Adrenal gland (tissue), 12 donors: ENCODE data around the gene RAD51C. TPM values are rescaled to one million over a fixed set of nuclear protein-coding genes. Genes with fewer than 3 reads are reported as not detected.
A peak's percentile ranks its signal among the peaks of the same experiment; 100 is the strongest.

Experiments used
- DNase-seq, 7 donors: peaks; one replicate each; pipeline ENCODE4 v3.0.0-alpha.2; 2019 to 2020
- H3K27ac ChIP-seq, 5 donors: fragments of 200-600 bp; sonication (generic) in 4 of 5; 1 replicate in 3 of 5; 2 replicates in 2 of 5; pipeline versions ENCODE4 v1.5.1 to v1.8.0; 2016 to 2020; ENCODE audit warnings: mild to moderate bottlenecking in 1 of 5
- H3K27me3 ChIP-seq: fragments of 200-600 bp; 2 replicates; pipeline ENCODE4 v1.8.0; 2021
- H3K36me3 ChIP-seq, 2 donors: fragments of 200-600 bp; replicated peaks in 1 of 2; 1 replicate in 1 of 2; 2 replicates in 1 of 2; pipeline versions ENCODE4 v1.5.1 to v1.8.0; 2018 to 2022
- H3K4me1 ChIP-seq, 2 donors: fragments of 200-600 bp; replicated peaks in 1 of 2; 1 replicate in 1 of 2; 2 replicates in 1 of 2; pipeline versions ENCODE4 v1.5.1 to v1.8.0; 2018 to 2021
- H3K4me3 ChIP-seq, 4 donors: fragments of 200-600 bp; sonication (generic) in 3 of 4; one replicate each; pipeline ENCODE4 v1.5.1; 2016 to 2018
- H3K9me3 ChIP-seq, 3 donors: fragments of 200-600 bp; sonication (generic) in 1 of 3; replicated peaks in 1 of 3; 1 replicate in 2 of 3; 2 replicates in 1 of 3; pipeline versions ENCODE4 v1.5.1 to v1.8.0; 2016 to 2021
- CTCF ChIP-seq, 6 experiments: fragments of 450-650 bp in 4 of 6; fragments of 200-600 bp in 2 of 6; sonication (generic) in 1 of 6; IDR thresholded peaks; 1 replicate in 5 of 6; 2 replicates in 1 of 6; pipeline versions ENCODE4 v1.5.1 to v1.8.0; 2016 to 2021; ENCODE audit warnings: antibody characterized with exemption in 6 of 6, mild to moderate bottlenecking in 2 of 6, moderate library complexity in 1 of 6
- POLR2A ChIP-seq, 2 donors: fragments of 450-650 bp; IDR thresholded peaks; one replicate each; pipeline ENCODE4 v1.6.1; 2017; ENCODE audit warnings: antibody characterized with exemption in 2 of 2, mild to moderate bottlenecking in 2 of 2, moderate library complexity in 1 of 2
- WGBS, 4 donors: extraction: QIAGEN DNeasy Blood & Tissue Kit in 2 of 4; methylation state at CpG; one replicate each; pipeline versions ENCODE4 v1.1.5 to v1.1.7; 2013 to 2017; 5-methylcytosine and 5-hydroxymethylcytosine counted together
- intact Hi-C, 2 donors: fragments of 100-400 bp; cut with DNase I; formaldehyde crosslinking; loops; one replicate each; pipeline versions ENCODE4 v1.14.1 to v1.15.0; 2022 to 2023
- polyA plus RNA-seq, 3 donors: library from polyadenylated mRNA; stranded (reverse); fragments of 200-250 nt in 2 of 3; fragments of 350-450 nt in 1 of 3; fragmentation: Illumina TruSeq in 1 of 3; extraction: RNeasy Lipid Tissue Mini Kit (QIAGEN cat#74804) in 1 of 3; gene quantifications; one replicate each; pipeline ENCODE4 v1.2.3, GENCODE V29; 2013 to 2014
- total RNA-seq, 9 donors: library from RNA; depleted of rRNA in 4 of 9; stranded (reverse); fragments of >200 nt in 4 of 9; fragments of 120-200 nt in 1 of 9; fragmentation: NEBNext Ultra II Directional in 1 of 9; extraction: Animal tissue kit (Norgen Biotek cat#: 25700) in 1 of 9; gene quantifications; one replicate each; pipeline versions ENCODE4 v1.1.0 to v1.2.4, GENCODE V29; 2013 to 2023
- donor health status: healthy with polysubstance abuse.
- donor health status: Bipolar disorder and iron deficiency.
- donor health status: DM: yes; HTN: yes; CAD: no.
- donor health status: DM: no; HTN: no; CAD: no.
- donor health status: DM: no; HTN: no; CAD: no.
- donor health status: DM: yes; HTN: yes; CAD: no.

The RAD51C gene
- total and polyA plus RNA-seq, 12 donors: 11.7 to 60.2 (median 30.7) TPM

- intact Hi-C loops: loop anchor here in 1 of 2 donors (10.0 kb wide), 1 partner anchor 159 kb away; no protein-coding TSS in a partner anchor
- TF ChIP-seq CTCF (IDR thresholded peaks at IDR 0.05): no peak
- no peak for TF ChIP-seq POLR2A (IDR thresholded peaks at IDR 0.05)
- Histone ChIP-seq H3K36me3 (peaks cover 0 to 9% of the 10 kb centered on the region in 2 donors), H3K27me3 (no peaks in the 10 kb centered on the region), H3K4me3 (no peak overlapping the region), H3K4me1 (peaks cover 0 to 13% of the 10 kb centered on the region in 2 donors), H3K9me3 (no peaks in the 10 kb centered on the region), H3K27ac (no peak overlapping the region)
- DNase-seq: no peak
- WGBS, 4 donors: 69 to 81% (median 74%) methylated on average over 2 of the region's 2 CpGs
Measured at GRCh38 chr17:58693751-58694150, 1.3 kb downstream of the RAD51C start.

GRCh38 chr17:58694302-58694701 lies 1.9 kb downstream of the RAD51C start:
- WGBS, 4 donors: 92 to 94% (median 93%) methylated on average over 8 of the region's 8 CpGs
- Histone ChIP-seq H3K9me3 (no peaks in the 10 kb centered on the region), H3K4me1 (peaks cover 0 to 13% of the 10 kb centered on the region in 2 donors), H3K27me3 (no peaks in the 10 kb centered on the region), H3K4me3 (no peak overlapping the region), H3K27ac (no peak overlapping the region), H3K36me3 (peaks cover 0 to 9% of the 10 kb centered on the region in 2 donors)
- no peak for TF ChIP-seq CTCF (IDR thresholded peaks at IDR 0.05)
- TF ChIP-seq POLR2A (IDR thresholded peaks at IDR 0.05): no peak
- intact Hi-C loops: loop anchor here in 1 of 2 donors (10.0 kb wide), 1 partner anchor 160 kb away; no protein-coding TSS in a partner anchor
- peak in 1 of 7 donors; percentile 23 for DNase-seq

- no peaks in the 10 kb centered on the region for H3K9me3 ChIP-seq
- peaks cover 0 to 9% of the 10 kb centered on the region in 2 donors for H3K36me3 ChIP-seq
- intact Hi-C loops: loop anchor here in 1 of 2 donors (10.0 kb wide), 1 partner anchor 160 kb away; no protein-coding TSS in a partner anchor
- H3K27ac ChIP-seq: no peak overlapping the region
- WGBS, 4 donors: 93 to 97% (median 94%) methylated on average over 1 of the region's 1 CpG
- H3K4me1 ChIP-seq: peaks cover 0 to 13% of the 10 kb centered on the region in 2 donors
- no peak for DNase-seq
- H3K27me3 ChIP-seq: no peaks in the 10 kb centered on the region
- TF ChIP-seq CTCF (IDR thresholded peaks at IDR 0.05) (no peak), POLR2A (IDR thresholded peaks at IDR 0.05) (no peak)
- no peak overlapping the region for H3K4me3 ChIP-seq
Measured at GRCh38 chr17:58694826-58695225, 2.4 kb downstream of the RAD51C start.

GRCh38 chr17:58699771-58700170 lies 7.4 kb downstream of the RAD51C start:
- H3K27me3 ChIP-seq: no peaks in the 10 kb centered on the region
- H3K36me3 ChIP-seq: peaks cover 0 to 7% of the 10 kb centered on the region in 2 donors
- peak in 3 of 7 donors; percentile 18 to 33 (median 20) for DNase-seq
- H3K4me1 ChIP-seq: peaks cover 0 to 7% of the 10 kb centered on the region in 2 donors
- no peak overlapping the region for H3K4me3 ChIP-seq
- no peaks in the 10 kb centered on the region for H3K9me3 ChIP-seq
- intact Hi-C loops: loop anchor here in 1 of 2 donors (10.0 kb wide), 1 partner anchor 165 kb away; no protein-coding TSS in a partner anchor
- no peak for TF ChIP-seq POLR2A (IDR thresholded peaks at IDR 0.05)
- TF ChIP-seq CTCF (IDR thresholded peaks at IDR 0.05): no peak
- 79 to 91% (median 84%) methylated on average over 11 of the region's 11 CpGs for WGBS, 4 donors
- H3K27ac ChIP-seq: no peak overlapping the region
